Ovary (tissue), 3 donors: ENCODE results near the gene STRN.

ENCODE experiments used
- CTCF ChIP-seq, 3 donors: fragments of 450-650 bp in 2 of 3; fragments of 200-600 bp in 1 of 3; IDR thresholded peaks; one replicate each; pipeline versions ENCODE4 v1.5.1 to v1.8.0; 2016 to 2022; ENCODE audit warnings: antibody characterized with exemption in 3 of 3, mild to moderate bottlenecking in 1 of 3
- POLR2A ChIP-seq: fragments of 450-650 bp; IDR thresholded peaks from one replicate; pipeline ENCODE4 v1.6.1; 2017; ENCODE audit warnings: antibody characterized with exemption, mild to moderate bottlenecking, moderate library complexity
- donor health status: DM: no; HTN: no; CAD: no.

- TF ChIP-seq CTCF (IDR thresholded peaks at IDR 0.05) (no peak), POLR2A (no peak)
These were observed 76.5 kb downstream of the STRN start for GRCh38 chr2:36889795-36890194.
